ENCODE measurements around the gene ABHD12B. TPM values are rescaled to one million over a fixed set of nuclear protein-coding genes. Genes with fewer than 3 reads are reported as not detected.

Gene ABHD12B
- total and polyA plus RNA-seq, 2 of the 13 experiments (the other 11 are each of a cell fraction or from before 2014, with no cell fraction given): not detected

DNA sequence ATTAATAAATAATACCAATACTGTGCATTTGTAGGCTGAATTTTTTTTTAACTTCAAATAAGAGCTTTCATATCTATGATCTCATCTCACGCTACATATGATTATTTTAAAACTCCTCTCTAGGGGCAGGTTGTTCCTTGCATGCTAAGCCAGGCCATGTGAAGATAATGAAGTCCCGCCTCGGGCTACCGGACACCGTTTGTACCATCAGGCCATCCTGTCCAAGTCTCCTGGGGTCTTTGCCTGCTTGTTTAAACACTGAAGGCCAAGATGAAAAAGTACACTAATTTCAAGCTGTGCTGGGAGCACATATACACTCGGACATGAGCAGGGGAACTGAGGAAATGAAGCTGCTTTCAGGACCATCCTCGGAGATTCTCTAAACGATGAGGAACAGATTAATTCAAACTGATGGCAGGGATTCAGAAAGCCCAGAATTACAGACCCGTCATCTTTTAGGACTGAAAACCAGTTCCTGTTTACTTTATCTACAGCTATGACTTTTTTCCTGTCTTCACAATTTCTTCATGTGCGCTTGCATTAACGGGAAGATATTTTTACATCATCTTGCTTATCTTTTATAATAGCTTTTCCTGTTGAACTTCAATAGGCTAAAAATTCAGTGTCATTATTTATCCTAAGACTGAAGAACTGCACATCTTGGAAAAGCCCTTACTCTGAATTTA lies 6.3 kb upstream of the ABHD12B start:
- intact Hi-C loops (cut with micrococcal nuclease; ENCODE audit: unreplicated experiment) (loop anchor here (10.0 kb wide), 1 partner anchor 261 kb away; no protein-coding TSS in a partner anchor), in situ Hi-C loops (cut with HindIII; ENCODE audit: extremely low pct_ligation_motif_present, low pct_unique_long_range_greater_than_20kb) (no loop called here)
- ChIA-PET CTCF (ENCODE audit: low intra/inter-chr PET ratio, low total read pairs) (no interaction called here), POLR2A (no interaction called here)
- no peaks in the 10 kb centered on the region for H3K79me2 ChIP-seq (ENCODE audit: insufficient read depth, low read length)
- H3K27ac ChIP-seq (ENCODE audit: extremely low read length, insufficient read depth, low read length): no peak overlapping the region
- H3K4me2 ChIP-seq (ENCODE audit: low read depth, low read length): no peak overlapping the region
- no peaks in the 10 kb centered on the region for H3K9me3 ChIP-seq (ENCODE audit: low read length)
- DNase-seq (ENCODE audit: low spot score) (no peak), ATAC-seq (no peak), FAIRE-seq (no peak)
- H3K9ac ChIP-seq (ENCODE audit: insufficient read depth, low read depth, low read length): no peak overlapping the region
- WGBS (ENCODE audit: low lambda C conversion rate): 67% methylated on average over 11 of the region's 11 CpGs
- no peak overlapping the region for H3K4me3 ChIP-seq (replicated peaks in 1 of 3; ENCODE audit: insufficient read depth in 1 of 3, low read depth in 2 of 3, low read length in 3 of 3)
- H4K20me1 ChIP-seq (ENCODE audit: insufficient read depth, low read length): no peaks in the 10 kb centered on the region
- peaks cover 23% of the 10 kb centered on the region for H3K4me1 ChIP-seq (ENCODE audit: insufficient read depth, low read length)
- no peaks in the 10 kb centered on the region for H3K36me3 ChIP-seq (replicated peaks in 1 of 2; ENCODE audit: control insufficient read depth in 1 of 2, insufficient read depth in 2 of 2, low read length in 2 of 2)
- BruUV-seq (replicated peaks): no TSS peak
- no peaks in the 10 kb centered on the region for H3K27me3 ChIP-seq (ENCODE audit: control insufficient read depth in 1 of 2, insufficient read depth in 2 of 2, low read length in 2 of 2)
- H2AFZ ChIP-seq (ENCODE audit: low read length): no peak overlapping the region
- TF ChIP-seq SRSF4 (IDR thresholded peaks at IDR 0.05; ENCODE audit: low read depth, low read length, poor library complexity, severe bottlenecking): no peak
- TF ChIP-seq, protein P1, sequence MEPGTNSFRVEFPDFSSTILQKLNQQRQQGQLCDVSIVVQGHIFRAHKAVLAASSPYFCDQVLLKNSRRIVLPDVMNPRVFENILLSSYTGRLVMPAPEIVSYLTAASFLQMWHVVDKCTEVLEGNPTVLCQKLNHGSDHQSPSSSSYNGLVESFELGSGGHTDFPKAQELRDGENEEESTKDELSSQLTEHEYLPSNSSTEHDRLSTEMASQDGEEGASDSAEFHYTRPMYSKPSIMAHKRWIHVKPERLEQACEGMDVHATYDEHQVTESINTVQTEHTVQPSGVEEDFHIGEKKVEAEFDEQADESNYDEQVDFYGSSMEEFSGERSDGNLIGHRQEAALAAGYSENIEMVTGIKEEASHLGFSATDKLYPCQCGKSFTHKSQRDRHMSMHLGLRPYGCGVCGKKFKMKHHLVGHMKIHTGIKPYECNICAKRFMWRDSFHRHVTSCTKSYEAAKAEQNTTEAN (CRISPR knock-in tag; conservative IDR thresholded peaks at IDR 0.05): no peak
- TF ChIP-seq, protein P2, sequence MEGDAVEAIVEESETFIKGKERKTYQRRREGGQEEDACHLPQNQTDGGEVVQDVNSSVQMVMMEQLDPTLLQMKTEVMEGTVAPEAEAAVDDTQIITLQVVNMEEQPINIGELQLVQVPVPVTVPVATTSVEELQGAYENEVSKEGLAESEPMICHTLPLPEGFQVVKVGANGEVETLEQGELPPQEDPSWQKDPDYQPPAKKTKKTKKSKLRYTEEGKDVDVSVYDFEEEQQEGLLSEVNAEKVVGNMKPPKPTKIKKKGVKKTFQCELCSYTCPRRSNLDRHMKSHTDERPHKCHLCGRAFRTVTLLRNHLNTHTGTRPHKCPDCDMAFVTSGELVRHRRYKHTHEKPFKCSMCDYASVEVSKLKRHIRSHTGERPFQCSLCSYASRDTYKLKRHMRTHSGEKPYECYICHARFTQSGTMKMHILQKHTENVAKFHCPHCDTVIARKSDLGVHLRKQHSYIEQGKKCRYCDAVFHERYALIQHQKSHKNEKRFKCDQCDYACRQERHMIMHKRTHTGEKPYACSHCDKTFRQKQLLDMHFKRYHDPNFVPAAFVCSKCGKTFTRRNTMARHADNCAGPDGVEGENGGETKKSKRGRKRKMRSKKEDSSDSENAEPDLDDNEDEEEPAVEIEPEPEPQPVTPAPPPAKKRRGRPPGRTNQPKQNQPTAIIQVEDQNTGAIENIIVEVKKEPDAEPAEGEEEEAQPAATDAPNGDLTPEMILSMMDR (CRISPR knock-in tag; IDR thresholded peaks at IDR 0.05): no peak
- no peak for TF ChIP-seq ZNF563 (CRISPR knock-in tag; IDR thresholded peaks at IDR 0.05)
- no peak for TF ChIP-seq NKX3-1 (CRISPR knock-in tag; IDR thresholded peaks at IDR 0.05)
- no peak for TF ChIP-seq FOSL2 (CRISPR knock-in tag; IDR thresholded peaks at IDR 0.05)
- no peak for TF ChIP-seq TFE3 (CRISPR knock-in tag; IDR thresholded peaks at IDR 0.05)
- TF ChIP-seq, protein P3, sequence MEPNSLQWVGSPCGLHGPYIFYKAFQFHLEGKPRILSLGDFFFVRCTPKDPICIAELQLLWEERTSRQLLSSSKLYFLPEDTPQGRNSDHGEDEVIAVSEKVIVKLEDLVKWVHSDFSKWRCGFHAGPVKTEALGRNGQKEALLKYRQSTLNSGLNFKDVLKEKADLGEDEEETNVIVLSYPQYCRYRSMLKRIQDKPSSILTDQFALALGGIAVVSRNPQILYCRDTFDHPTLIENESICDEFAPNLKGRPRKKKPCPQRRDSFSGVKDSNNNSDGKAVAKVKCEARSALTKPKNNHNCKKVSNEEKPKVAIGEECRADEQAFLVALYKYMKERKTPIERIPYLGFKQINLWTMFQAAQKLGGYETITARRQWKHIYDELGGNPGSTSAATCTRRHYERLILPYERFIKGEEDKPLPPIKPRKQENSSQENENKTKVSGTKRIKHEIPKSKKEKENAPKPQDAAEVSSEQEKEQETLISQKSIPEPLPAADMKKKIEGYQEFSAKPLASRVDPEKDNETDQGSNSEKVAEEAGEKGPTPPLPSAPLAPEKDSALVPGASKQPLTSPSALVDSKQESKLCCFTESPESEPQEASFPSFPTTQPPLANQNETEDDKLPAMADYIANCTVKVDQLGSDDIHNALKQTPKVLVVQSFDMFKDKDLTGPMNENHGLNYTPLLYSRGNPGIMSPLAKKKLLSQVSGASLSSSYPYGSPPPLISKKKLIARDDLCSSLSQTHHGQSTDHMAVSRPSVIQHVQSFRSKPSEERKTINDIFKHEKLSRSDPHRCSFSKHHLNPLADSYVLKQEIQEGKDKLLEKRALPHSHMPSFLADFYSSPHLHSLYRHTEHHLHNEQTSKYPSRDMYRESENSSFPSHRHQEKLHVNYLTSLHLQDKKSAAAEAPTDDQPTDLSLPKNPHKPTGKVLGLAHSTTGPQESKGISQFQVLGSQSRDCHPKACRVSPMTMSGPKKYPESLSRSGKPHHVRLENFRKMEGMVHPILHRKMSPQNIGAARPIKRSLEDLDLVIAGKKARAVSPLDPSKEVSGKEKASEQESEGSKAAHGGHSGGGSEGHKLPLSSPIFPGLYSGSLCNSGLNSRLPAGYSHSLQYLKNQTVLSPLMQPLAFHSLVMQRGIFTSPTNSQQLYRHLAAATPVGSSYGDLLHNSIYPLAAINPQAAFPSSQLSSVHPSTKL (CRISPR knock-in tag; IDR thresholded peaks at IDR 0.05): no peak
- TF ChIP-seq U2AF1 (optimal IDR thresholded peaks at IDR 0.05; ENCODE audit: low read depth, low read length): no peak
- no peak for TF ChIP-seq HNF4G (IDR thresholded peaks at IDR 0.05; ENCODE audit: borderline replicate concordance, low read depth, low read length)
- TF ChIP-seq HNF4G (CRISPR knock-in tag; IDR thresholded peaks at IDR 0.05; ENCODE audit: borderline replicate concordance, low read depth): no peak
- no peak for TF ChIP-seq YEATS2 (CRISPR knock-in tag; IDR thresholded peaks at IDR 0.05; ENCODE audit: borderline replicate concordance)
- TF ChIP-seq ZNF207 (IDR thresholded peaks at IDR 0.05; ENCODE audit: borderline replicate concordance): no peak
